Smooth muscle cell (in vitro differentiated cells): Measurements from ENCODE around the gene SLCO2B1. TPM values are rescaled to one million over a fixed set of nuclear protein-coding genes. Genes with fewer than 3 reads are reported as not detected.

Experiments used
- polyA plus RNA-seq: library from polyadenylated mRNA; unstranded; fragments of >200 nt; fragmentation: Nextera tagmentation; extraction: Ambion mirVana; gene quantifications from 2 replicates; pipeline ENCODE4 v1.2.1, GENCODE V29; 2016
- total RNA-seq: library from RNA; depleted of rRNA; stranded (reverse); fragments of >200 nt; gene quantifications from 2 replicates; pipeline ENCODE4 v1.2.3, GENCODE V29; 2014

Gene SLCO2B1
- total and polyA plus RNA-seq, 2 experiments from 2014 or later = 0.30 TPM; not detected in 1

Other genes with a start within 250 kb of the SLCO2B1 start
- gene XRRA1, start 202.0 kb upstream of the SLCO2B1 start, total RNA-seq = 3.8 and 9.1 TPM in 2 replicates
- gene XRRA1, start 202.0 kb upstream of the SLCO2B1 start, polyA plus RNA-seq = 7.3 and 9.4 TPM in 2 replicates
- 49.9 and 55.3 TPM in 2 replicates for gene SPCS2, start 201.8 kb upstream of the SLCO2B1 start, total RNA-seq
- 325 and 345 TPM in 2 replicates for gene SPCS2, start 201.8 kb upstream of the SLCO2B1 start, polyA plus RNA-seq
- 5.0 and 8.5 TPM in 2 replicates for gene NEU3, start 162.2 kb upstream of the SLCO2B1 start, total RNA-seq
- gene NEU3, start 162.2 kb upstream of the SLCO2B1 start, polyA plus RNA-seq = 2.1 and 3.9 TPM in 2 replicates
- not detected in 2 replicates for gene OR2AT4, start 54.2 kb upstream of the SLCO2B1 start, total RNA-seq
- not detected in 2 replicates for gene OR2AT4, start 54.2 kb upstream of the SLCO2B1 start, polyA plus RNA-seq
- gene TPBGL, start 89.7 kb downstream of the SLCO2B1 start, total RNA-seq = 0.81 TPM in 1 of 2 replicates, not detected in the other
- gene TPBGL, start 89.7 kb downstream of the SLCO2B1 start, polyA plus RNA-seq = 0.24 and 0.62 TPM in 2 replicates
- gene ARRB1, start 200.6 kb downstream of the SLCO2B1 start, total RNA-seq = 16.9 and 19.7 TPM in 2 replicates
- 4.6 and 6.6 TPM in 2 replicates for gene ARRB1, start 200.6 kb downstream of the SLCO2B1 start, polyA plus RNA-seq
- gene RPS3, start 248.4 kb downstream of the SLCO2B1 start, total RNA-seq = 721 and 794 TPM in 2 replicates
- 976 and 989 TPM in 2 replicates for gene RPS3, start 248.4 kb downstream of the SLCO2B1 start, polyA plus RNA-seq